Uterus (tissue), 4 donors: ENCODE measurements around the gene ARHGAP8. TPM values are rescaled to one million over a fixed set of nuclear protein-coding genes. Genes with fewer than 3 reads are reported as not detected.

Experiments
- DNase-seq, 2 donors: peaks; one replicate each; pipeline ENCODE4 v3.0.0-alpha.2; 2019 to 2020
- H3K27ac ChIP-seq, 2 donors: fragments of 200-600 bp; sonication (generic); 1 replicate in 1 of 2; 2 replicates in 1 of 2; pipeline ENCODE4 v1.5.1; 2016 to 2018
- H3K27me3 ChIP-seq, 2 donors: fragments of 200-600 bp; sonication (generic); one replicate each; pipeline ENCODE4 v1.5.1; 2018 to 2019; ENCODE audit warnings: control low read depth in 1 of 2
- H3K36me3 ChIP-seq, 2 donors: fragments of 200-600 bp; sonication (generic); one replicate each; pipeline ENCODE4 v1.5.1; 2019; ENCODE audit warnings: control low read depth in 1 of 2
- H3K4me1 ChIP-seq, 2 donors: fragments of 200-600 bp; sonication (generic); one replicate each; pipeline ENCODE4 v1.5.1; 2018 to 2019; ENCODE audit warnings: control low read depth in 1 of 2
- H3K4me3 ChIP-seq, 2 donors: fragments of 200-600 bp; sonication (generic); 1 replicate in 1 of 2; 2 replicates in 1 of 2; pipeline ENCODE4 v1.5.1; 2018 to 2019; ENCODE audit warnings: mild to moderate bottlenecking in 1 of 2
- H3K9me3 ChIP-seq, 2 donors: fragments of 200-600 bp; sonication (generic); one replicate each; pipeline ENCODE4 v1.5.1; 2019; ENCODE audit warnings: control low read depth in 1 of 2
- POLR2A ChIP-seq, 2 donors: fragments of 450-650 bp; IDR thresholded peaks; one replicate each; pipeline ENCODE4 v1.6.1; 2016; ENCODE audit warnings: antibody characterized with exemption in 2 of 2, mild to moderate bottlenecking in 1 of 2, moderate library complexity in 1 of 2
- intact Hi-C: fragments of 100-400 bp; cut with DNase I; formaldehyde crosslinking; loops from one replicate; pipeline ENCODE4 v1.15.1; 2023; ENCODE audit warnings: low total_unique reads
- total RNA-seq, 4 donors: library from RNA; depleted of rRNA in 3 of 4; stranded (reverse); fragments of >200 nt in 3 of 4; gene quantifications; one replicate each; pipeline versions ENCODE4 v1.1.0 to v1.2.4, GENCODE V29; 2014 to 2023
- TF ChIP-seq, protein P1 (sequence below), 4 experiments: fragments of 200-600 bp in 2 of 4; fragments of 450-650 bp in 2 of 4; sonication (generic) in 2 of 4; IDR thresholded peaks; one replicate each; pipeline ENCODE4 v1.5.1; 2016 to 2019; ENCODE audit warnings: antibody characterized with exemption in 4 of 4, mild to moderate bottlenecking in 2 of 4, moderate library complexity in 1 of 4
- donor health status: DM: yes; HTN: yes; CAD: no.

The ARHGAP8 gene
- total RNA-seq, 4 donors from 2014 or later, result 1.8 to 4.4 TPM; not detected in 2

DNA sequence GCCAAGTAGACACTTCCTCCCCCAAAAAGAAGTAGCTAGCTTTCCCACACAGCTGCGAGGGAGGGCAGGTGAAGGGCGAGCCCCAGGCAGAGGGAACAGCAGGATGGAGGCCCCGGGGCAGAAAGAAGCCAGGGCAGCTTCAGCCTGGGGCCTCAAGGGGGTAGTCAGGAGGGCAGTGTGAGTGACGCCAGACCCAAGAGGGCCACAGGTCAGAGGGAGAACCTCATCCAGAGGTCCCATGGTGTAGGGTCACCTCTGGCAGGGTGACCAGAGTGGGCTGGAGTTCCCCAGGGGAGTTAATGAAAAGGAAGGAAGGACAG is 41.2 kb upstream of the ARHGAP8 start:
- Histone ChIP-seq H3K9me3 (no peaks in the 10 kb centered on the region), H3K4me3 (no peak overlapping the region), H3K36me3 (no peaks in the 10 kb centered on the region), H3K4me1 (no peaks in the 10 kb centered on the region), H3K27ac (no peak overlapping the region), H3K27me3 (no peaks in the 10 kb centered on the region)
- intact Hi-C loops, result no loop called here
- DNase-seq, result no peak
- TF ChIP-seq, protein P1, sequence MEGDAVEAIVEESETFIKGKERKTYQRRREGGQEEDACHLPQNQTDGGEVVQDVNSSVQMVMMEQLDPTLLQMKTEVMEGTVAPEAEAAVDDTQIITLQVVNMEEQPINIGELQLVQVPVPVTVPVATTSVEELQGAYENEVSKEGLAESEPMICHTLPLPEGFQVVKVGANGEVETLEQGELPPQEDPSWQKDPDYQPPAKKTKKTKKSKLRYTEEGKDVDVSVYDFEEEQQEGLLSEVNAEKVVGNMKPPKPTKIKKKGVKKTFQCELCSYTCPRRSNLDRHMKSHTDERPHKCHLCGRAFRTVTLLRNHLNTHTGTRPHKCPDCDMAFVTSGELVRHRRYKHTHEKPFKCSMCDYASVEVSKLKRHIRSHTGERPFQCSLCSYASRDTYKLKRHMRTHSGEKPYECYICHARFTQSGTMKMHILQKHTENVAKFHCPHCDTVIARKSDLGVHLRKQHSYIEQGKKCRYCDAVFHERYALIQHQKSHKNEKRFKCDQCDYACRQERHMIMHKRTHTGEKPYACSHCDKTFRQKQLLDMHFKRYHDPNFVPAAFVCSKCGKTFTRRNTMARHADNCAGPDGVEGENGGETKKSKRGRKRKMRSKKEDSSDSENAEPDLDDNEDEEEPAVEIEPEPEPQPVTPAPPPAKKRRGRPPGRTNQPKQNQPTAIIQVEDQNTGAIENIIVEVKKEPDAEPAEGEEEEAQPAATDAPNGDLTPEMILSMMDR (IDR thresholded peaks at IDR 0.05), result no peak
- TF ChIP-seq POLR2A (IDR thresholded peaks at IDR 0.05), result no peak

DNA sequence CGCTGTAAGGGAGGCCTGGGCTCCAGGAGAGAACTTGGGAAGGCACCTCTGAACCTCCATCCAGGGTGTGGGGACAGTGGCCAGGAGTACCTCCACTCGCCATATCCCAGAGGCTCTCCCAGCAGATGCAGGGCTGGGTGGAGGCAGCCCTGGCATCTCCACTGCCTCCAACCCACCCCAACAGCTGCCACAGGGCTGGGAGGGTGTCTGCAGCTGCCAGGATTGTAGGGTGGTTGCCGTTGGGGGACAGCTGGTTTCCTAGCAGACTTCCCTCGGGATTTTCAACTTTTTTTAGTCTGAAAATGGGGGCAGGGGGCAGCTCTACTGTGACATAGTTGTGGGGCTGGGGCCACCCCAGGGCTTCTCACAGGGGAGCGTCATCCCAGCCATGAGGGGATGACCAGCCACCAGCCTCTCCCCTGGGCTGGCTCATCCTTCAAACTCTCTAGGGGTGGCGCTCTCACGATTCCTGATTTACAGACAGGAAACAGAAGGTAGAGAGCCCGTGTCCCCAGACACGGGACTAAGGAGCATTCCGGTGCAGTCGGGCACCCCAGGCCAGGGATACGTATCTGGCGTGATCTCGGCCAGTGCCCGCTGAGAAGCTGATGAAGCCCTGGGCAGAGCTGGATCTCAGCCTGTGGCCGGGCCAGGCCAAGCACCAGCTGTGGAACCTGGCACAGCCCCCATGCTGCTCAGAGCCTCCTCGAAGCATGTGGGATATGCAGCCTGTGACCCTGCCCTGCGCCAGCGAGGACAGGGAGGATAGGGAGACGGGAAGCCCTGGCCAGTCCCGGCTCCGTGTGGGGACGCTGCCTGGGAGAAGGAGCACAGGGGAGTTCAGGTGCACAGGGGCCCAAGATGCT is 40.5 kb upstream of the ARHGAP8 start:
- TF ChIP-seq POLR2A (IDR thresholded peaks at IDR 0.05), result no peak
- TF ChIP-seq, protein P1 (IDR thresholded peaks at IDR 0.05), result no peak
- intact Hi-C loops, result no loop called here
- no peaks in the 10 kb centered on the region for H3K9me3 ChIP-seq
- H3K36me3 ChIP-seq, result no peaks in the 10 kb centered on the region
- no peak overlapping the region for H3K4me3 ChIP-seq
- no peaks in the 10 kb centered on the region for H3K27me3 ChIP-seq
- H3K27ac ChIP-seq, result no peak overlapping the region
- no peak for DNase-seq
- H3K4me1 ChIP-seq, result no peaks in the 10 kb centered on the region

DNA sequence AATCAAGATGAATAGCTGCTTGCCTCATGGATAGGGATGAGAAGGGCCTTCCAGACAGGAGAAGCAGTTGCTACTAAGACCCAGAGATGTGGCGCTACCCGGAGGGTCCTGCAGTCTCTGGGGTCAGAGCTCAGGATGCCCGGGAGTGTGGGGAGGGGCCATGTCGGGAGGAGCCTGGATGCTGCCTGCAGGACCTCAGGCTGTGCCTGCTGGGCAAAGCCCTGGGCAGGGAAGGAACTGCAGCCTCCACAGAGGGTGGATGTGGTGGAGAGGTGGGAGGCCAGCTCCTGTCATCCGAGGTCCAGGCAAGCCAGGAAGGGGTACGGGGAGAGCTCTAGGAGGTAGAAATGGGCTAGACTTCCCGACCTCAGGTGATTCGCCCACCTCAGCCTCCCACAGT is 39.4 kb upstream of the ARHGAP8 start:
- no peaks in the 10 kb centered on the region for H3K36me3 ChIP-seq
- intact Hi-C loops, result no loop called here
- no peaks in the 10 kb centered on the region for H3K27me3 ChIP-seq
- H3K9me3 ChIP-seq, result no peaks in the 10 kb centered on the region
- H3K4me1 ChIP-seq, result no peaks in the 10 kb centered on the region
- DNase-seq, result no peak
- TF ChIP-seq, protein P1 (IDR thresholded peaks at IDR 0.05), result no peak
- TF ChIP-seq POLR2A (IDR thresholded peaks at IDR 0.05), result no peak
- H3K4me3 ChIP-seq, result no peak overlapping the region
- H3K27ac ChIP-seq, result no peak overlapping the region

DNA sequence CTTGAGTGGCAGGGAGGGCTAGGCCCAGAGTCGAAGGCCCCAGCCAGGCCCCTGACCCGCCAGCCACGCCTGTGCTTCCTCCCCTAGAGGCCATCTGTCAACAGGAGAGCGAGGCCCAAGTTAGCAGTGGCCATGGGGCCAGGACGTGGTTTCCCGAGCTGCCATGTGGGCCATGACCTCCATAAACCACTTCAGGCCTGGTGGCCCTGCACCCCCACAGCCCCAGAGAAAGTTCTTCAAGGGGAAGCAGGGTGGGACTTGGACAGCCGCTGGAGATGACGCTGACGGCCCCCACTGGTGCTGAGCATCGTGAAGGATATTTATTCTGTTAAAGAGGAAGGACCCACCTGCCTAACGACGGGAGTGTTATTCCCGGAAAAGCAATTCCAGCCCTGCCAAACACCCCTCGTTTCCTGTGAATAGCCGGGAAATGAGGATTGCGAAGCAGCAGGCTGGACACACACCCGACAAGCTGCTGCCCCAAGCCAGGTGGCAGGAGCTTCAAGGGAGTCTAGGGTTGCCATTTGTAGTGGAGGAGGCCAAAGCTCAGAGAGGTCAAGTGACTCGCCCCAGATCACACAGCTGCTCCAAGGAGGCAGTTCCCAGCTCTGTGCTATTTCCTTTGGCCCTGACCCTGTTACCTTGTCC is 37.5 kb upstream of the ARHGAP8 start:
- no peaks in the 10 kb centered on the region for H3K9me3 ChIP-seq
- no peaks in the 10 kb centered on the region for H3K36me3 ChIP-seq
- intact Hi-C loops, result no loop called here
- DNase-seq, result peak in 1 of 2 donors; percentile 67
- H3K27me3 ChIP-seq, result no peaks in the 10 kb centered on the region
- no peaks in the 10 kb centered on the region for H3K4me1 ChIP-seq
- H3K4me3 ChIP-seq, result no peak overlapping the region
- TF ChIP-seq, protein P1 (IDR thresholded peaks at IDR 0.05), result no peak
- peak overlapping the region; percentile 11 to 19 for H3K27ac ChIP-seq

DNA sequence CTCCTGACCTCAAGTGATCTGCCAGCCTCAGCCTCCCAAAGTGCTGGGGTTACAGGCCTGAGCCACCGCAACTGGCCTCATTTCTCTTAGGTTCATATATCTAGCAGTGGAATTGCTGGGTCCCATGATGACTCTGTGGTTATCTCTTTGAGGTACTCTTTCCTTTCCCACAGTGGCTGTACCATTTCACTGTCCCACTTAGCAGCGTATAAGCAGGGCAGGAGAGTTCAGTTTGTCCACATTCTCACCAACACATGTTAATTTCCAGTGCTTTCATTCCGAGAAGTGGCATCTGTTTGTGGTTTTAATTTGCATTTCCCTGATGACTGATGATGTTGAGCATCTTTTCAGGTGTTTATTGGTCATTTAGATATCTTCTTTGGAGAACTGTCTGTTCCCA is 34.0 kb upstream of the ARHGAP8 start:
- DNase-seq, result no peak
- TF ChIP-seq POLR2A (IDR thresholded peaks at IDR 0.05), result no peak
- TF ChIP-seq, protein P1 (IDR thresholded peaks at IDR 0.05), result no peak
- no peaks in the 10 kb centered on the region for H3K4me1 ChIP-seq
- no peaks in the 10 kb centered on the region for H3K36me3 ChIP-seq
- no peak overlapping the region for H3K27ac ChIP-seq
- no peak overlapping the region for H3K4me3 ChIP-seq
- H3K9me3 ChIP-seq, result no peaks in the 10 kb centered on the region
- intact Hi-C loops, result no loop called here
- no peaks in the 10 kb centered on the region for H3K27me3 ChIP-seq
